AG08396 (cell line): Measurements from ENCODE around the gene GLT6D1.
"Not testable (repeated sequence)": the region's sequence is repeated elsewhere in the genome, so short reads cannot be mapped to it uniquely, and the experiment has no call there.

ENCODE experiments used
- DNase-seq: peaks from one replicate; pipeline ENCODE4 v3.0.0; 2012; ENCODE audit warnings: low spot score, mixed read lengths

Gene GLT6D1

GRCh38 chr9:135664801-135665794 is 25.8 kb upstream of the GLT6D1 start:
- peak; percentile 3 for DNase-seq

GRCh38 chr9:135664266-135664665 is 24.9 kb upstream of the GLT6D1 start:
- DNase-seq, result no peak

- peak; percentile 1 for DNase-seq
Measured at GRCh38 chr9:135663857-135664256, 24.5 kb upstream of the GLT6D1 start.

GRCh38 chr9:135663451-135663770 is 24.1 kb upstream of the GLT6D1 start:
- no peak for DNase-seq

- DNase-seq, result peak; percentile 3
Measured at GRCh38 chr9:135662758-135663450, 23.6 kb upstream of the GLT6D1 start, which contains the start of gene LCN9. Gene LCN9 (plus strand): TSS chr9:135663309. CDS start chr9:135663322, 13 bp downstream.

GRCh38 chr9:135661816-135662560 is 22.6 kb upstream of the GLT6D1 start:
- peak; percentile 1 for DNase-seq

GRCh38 chr9:135660407-135660806 is 21.1 kb upstream of the GLT6D1 start:
- no peak for DNase-seq

GRCh38 chr9:135659252-135659651 is 19.9 kb upstream of the GLT6D1 start:
- DNase-seq, result no peak

GRCh38 chr9:135657416-135657815 is 18.1 kb upstream of the GLT6D1 start:
- no peak for DNase-seq

GRCh38 chr9:135655317-135655716 is 16.0 kb upstream of the GLT6D1 start:
- DNase-seq, result no peak

GRCh38 chr9:135650408-135650807 is 11.1 kb upstream of the GLT6D1 start:
- DNase-seq, result no peak

GRCh38 chr9:135649508-135649907 is 10.2 kb upstream of the GLT6D1 start:
- DNase-seq, result no peak

- no peak for DNase-seq
Measured at GRCh38 chr9:135648494-135649410, 9.4 kb upstream of the GLT6D1 start.

GRCh38 chr9:135647884-135648283 is 8.5 kb upstream of the GLT6D1 start:
- DNase-seq, result no peak

GRCh38 chr9:135644631-135645218 is 5.4 kb upstream of the GLT6D1 start:
- DNase-seq, result no peak

GRCh38 chr9:135641745-135642144 is 2.4 kb upstream of the GLT6D1 start:
- DNase-seq, result no peak

- no peak for DNase-seq
Measured at GRCh38 chr9:135641047-135641446, 1.7 kb upstream of the GLT6D1 start.

- not testable (repeated sequence) for DNase-seq
Measured at GRCh38 chr9:135636930-135637530, 2.3 kb downstream of the GLT6D1 start.

- no peak for DNase-seq
Measured at GRCh38 chr9:135632841-135633240, 6.5 kb downstream of the GLT6D1 start.

- no peak for DNase-seq
Measured at GRCh38 chr9:135624282-135624681, 15.1 kb downstream of the GLT6D1 start.
